ENCODE results near the gene LMTK2.

- TF ChIP-seq CTCF (IDR thresholded peaks at IDR 0.05): no peak
- no peak for TF ChIP-seq POLR2A (IDR thresholded peaks at IDR 0.05)
These were observed 21.7 kb downstream of the LMTK2 start for GRCh38 chr7:98128346-98128745.
